OCI-LY7 (cell line): Measurements from ENCODE around the gene DDIAS.
"Not testable (repeated sequence)": the region's sequence is repeated elsewhere in the genome, so short reads cannot be mapped to it uniquely, and the experiment has no call there.

Source experiments
- EZH2phosphoT487 ChIP-seq: fragments of 200-600 bp; sonication (generic); IDR thresholded peaks from 2 replicates; pipeline ENCODE4 v1.6.1; 2018; ENCODE audit warnings: low read depth, borderline replicate concordance, mild to moderate bottlenecking, mixed run types, antibody characterized with exemption, low read length, moderate library complexity, mixed read lengths
- TF ChIP-seq, protein P1 (sequence below): fragments of 200-600 bp; sonication (generic); conservative IDR thresholded peaks from 2 replicates; pipeline ENCODE4 v1.5.1; 2014; ENCODE audit warnings: mild to moderate bottlenecking, antibody characterized with exemption, low read length, moderate library complexity, mixed read lengths

DNA sequence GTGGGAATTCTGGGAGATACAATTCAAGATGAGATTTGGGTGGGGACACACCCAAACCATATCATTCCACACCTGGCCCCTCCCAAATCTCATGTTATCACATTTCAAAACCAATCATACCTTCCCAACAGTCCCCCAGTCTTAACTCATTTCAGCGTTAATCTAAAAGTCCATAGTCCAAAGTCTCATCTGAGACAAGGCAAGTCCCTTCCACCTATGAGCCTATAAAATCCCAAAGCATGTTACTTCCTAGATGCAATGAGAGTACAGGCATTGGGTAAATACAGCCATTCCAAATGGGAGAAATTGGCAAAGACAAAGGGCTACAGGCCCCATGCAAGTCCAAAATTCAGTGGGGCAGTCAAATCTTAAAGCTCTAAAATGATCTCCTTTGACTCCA, 41.9 kb downstream of the DDIAS start:
- TF ChIP-seq, protein P1, sequence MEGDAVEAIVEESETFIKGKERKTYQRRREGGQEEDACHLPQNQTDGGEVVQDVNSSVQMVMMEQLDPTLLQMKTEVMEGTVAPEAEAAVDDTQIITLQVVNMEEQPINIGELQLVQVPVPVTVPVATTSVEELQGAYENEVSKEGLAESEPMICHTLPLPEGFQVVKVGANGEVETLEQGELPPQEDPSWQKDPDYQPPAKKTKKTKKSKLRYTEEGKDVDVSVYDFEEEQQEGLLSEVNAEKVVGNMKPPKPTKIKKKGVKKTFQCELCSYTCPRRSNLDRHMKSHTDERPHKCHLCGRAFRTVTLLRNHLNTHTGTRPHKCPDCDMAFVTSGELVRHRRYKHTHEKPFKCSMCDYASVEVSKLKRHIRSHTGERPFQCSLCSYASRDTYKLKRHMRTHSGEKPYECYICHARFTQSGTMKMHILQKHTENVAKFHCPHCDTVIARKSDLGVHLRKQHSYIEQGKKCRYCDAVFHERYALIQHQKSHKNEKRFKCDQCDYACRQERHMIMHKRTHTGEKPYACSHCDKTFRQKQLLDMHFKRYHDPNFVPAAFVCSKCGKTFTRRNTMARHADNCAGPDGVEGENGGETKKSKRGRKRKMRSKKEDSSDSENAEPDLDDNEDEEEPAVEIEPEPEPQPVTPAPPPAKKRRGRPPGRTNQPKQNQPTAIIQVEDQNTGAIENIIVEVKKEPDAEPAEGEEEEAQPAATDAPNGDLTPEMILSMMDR = not testable (repeated sequence)
- not testable (repeated sequence) for TF ChIP-seq EZH2phosphoT487
